AG09319 (cell line): ENCODE results near the gene IGSF21.

ENCODE experiments used
- DNase-seq: peaks from one replicate; pipeline ENCODE4 v3.0.0-alpha.2; 2010; ENCODE audit warnings: low read depth; ENCODE audit errors: extremely low read depth
- TF ChIP-seq, protein P1 (sequence below): IDR thresholded peaks from 2 replicates; pipeline ENCODE4 v1.5.1; 2011; ENCODE audit warnings: low read depth, mild to moderate bottlenecking, inconsistent platforms, low read length, moderate library complexity

Gene IGSF21

DNA sequence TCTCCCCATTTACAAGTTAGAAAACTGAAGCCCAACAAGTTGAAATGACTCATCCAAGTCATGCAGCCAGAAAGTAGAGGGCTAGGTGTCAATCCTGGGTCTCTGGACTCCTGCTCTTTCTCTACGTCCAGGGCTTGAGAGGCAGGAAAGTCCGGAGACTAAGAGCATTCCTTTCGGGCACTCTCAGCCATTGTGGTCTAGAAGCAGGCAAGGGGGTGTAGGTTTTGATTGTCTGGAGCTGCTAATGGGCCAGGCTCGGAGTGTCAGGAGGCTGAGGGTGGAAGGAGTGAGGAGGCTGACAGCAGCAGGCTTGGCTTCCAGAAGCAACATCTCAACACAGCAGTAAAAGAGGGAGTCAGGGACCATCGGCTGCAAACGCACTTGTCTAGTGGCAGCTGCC is 265.6 kb downstream of the IGSF21 start:
- TF ChIP-seq, protein P1, sequence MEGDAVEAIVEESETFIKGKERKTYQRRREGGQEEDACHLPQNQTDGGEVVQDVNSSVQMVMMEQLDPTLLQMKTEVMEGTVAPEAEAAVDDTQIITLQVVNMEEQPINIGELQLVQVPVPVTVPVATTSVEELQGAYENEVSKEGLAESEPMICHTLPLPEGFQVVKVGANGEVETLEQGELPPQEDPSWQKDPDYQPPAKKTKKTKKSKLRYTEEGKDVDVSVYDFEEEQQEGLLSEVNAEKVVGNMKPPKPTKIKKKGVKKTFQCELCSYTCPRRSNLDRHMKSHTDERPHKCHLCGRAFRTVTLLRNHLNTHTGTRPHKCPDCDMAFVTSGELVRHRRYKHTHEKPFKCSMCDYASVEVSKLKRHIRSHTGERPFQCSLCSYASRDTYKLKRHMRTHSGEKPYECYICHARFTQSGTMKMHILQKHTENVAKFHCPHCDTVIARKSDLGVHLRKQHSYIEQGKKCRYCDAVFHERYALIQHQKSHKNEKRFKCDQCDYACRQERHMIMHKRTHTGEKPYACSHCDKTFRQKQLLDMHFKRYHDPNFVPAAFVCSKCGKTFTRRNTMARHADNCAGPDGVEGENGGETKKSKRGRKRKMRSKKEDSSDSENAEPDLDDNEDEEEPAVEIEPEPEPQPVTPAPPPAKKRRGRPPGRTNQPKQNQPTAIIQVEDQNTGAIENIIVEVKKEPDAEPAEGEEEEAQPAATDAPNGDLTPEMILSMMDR = no peak
- no peak for DNase-seq

DNA sequence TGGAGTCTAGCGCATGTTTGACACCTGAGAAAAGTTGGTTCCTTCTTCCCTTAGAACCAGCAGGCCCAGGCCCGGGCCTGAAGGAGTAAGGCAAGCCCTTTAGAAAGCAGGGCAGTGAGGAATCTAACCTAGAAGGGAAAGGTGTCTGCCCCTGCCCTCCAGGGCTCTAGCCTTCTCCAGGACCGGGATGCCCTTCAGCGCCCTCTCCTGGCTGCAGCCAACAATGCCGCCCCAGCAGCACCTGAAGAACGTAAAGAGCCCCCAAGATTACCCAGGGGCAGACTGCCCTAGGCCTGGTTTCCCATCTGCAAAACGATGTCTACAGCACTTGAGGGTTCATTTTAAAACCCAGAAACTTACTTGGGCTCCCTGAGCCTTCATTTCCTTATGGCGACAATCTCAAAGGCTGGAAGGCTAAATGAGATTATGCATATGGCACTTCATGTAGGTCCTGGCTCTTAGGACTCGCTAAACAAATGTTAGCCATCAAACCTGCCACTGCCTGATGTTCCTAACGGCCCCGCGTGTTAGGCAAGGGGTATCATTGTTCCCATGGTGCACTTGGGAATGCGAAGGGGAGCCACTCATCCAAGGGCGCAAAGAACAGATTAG is 266.4 kb downstream of the IGSF21 start:
- TF ChIP-seq, protein P1 = no peak
- DNase-seq = no peak

DNA sequence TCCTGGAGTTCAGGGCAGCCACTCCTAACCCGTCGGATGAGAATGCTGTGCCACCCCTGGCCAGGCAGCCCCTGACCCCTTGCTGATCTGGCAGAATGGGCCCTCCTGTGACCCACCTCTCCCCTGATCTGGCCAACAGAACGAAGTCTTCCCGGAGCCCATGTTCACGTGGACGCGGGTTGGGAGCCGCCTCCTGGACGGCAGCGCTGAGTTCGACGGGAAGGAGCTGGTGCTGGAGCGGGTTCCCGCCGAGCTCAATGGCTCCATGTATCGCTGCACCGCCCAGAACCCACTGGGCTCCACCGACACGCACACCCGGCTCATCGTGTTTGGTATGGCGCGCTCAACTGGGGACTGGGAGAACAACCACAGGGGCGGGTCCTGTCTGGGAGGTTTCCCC is 269.1 kb downstream of the IGSF21 start:
- TF ChIP-seq, protein P1 = no peak
- no peak for DNase-seq

DNA sequence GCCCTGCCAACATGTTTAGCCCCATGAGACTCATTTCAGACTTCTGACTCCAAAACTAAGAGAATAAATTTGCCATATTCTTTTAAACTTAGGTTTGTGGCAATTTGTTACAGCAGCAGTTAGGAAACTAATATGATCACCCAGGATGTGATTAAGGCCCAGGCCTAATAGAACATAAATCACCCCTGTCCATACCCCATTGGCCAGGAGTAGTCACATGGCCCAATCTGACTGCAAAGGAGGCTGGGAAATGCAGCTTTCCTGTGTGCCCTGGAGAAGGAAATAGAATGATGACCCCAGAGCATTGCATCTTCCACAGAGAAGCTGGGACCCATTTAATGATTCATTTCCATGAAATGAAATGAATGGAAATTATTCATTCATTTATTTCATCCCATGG is 272.7 kb downstream of the IGSF21 start:
- DNase-seq = no peak
- TF ChIP-seq, protein P1 = no peak

DNA sequence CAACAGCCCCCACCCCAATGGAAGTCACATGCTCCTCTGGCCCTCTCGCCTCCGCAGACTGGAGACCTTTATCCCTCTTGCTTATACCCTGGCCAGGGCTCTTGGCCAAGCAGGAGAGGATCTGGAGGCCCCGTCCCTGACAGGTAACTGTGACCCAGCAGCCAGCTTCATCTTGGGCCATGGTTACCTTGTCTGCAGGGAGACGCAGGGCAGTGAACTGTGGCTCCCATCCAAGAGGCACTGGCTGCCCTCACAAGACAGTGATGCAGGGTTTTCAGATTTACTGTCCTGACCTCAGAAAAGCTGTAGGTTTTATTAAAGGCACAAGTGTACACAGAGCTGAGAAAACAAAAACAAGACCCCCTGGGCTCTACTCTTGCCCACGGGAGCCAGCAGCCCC is 276.5 kb downstream of the IGSF21 start:
- no peak for DNase-seq
- TF ChIP-seq, protein P1 = no peak

DNA sequence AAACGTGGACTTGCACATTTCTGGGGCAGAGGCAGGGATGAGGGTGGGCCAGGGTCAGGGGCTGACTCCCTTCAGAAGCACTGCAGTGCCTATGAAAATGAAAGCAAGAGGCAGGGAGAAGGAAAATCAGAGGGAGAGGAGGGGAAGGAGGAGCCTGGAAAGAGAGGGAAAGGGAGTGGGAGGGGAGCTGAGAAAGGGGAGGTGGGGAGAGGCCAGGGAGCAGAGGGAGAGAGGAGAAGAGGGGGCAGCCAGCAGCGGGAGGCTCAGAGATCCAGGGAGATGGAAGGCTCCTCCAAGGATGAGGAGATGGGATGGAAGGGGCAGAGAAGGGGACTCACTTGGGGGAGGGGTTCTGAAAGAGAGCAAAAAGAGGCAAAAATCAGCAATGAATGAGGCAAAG is 276.9 kb downstream of the IGSF21 start:
- no peak for DNase-seq
- TF ChIP-seq, protein P1 = no peak

DNA sequence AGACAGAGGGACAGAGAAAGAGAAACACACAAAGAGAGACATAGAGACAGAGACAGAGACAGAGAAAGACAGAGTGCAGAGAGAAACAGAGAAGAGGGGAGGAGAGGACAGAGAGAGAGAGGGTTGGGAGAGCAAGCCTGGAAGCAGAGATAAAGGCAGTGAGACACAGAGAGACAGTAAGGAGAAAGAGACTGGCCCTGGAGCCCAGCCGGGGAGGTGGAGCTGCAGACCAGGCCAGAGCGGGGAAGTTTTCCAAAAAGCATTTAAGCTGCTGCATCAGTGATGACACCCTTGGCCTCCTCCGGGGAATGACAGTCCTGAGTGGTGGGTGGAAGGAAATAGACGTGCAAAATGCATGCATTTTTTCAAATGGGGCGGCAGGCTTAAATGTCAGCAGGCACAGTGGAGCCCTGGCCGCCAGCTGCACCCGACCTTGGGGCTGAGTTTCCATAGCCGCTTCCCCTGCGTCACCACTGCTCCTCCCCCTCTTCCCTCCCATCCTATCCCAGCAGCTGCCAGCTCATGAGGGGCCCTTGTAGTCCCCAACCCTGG is 277.7 kb downstream of the IGSF21 start:
- TF ChIP-seq, protein P1 = no peak
- no peak for DNase-seq
